K562 (cell line): ENCODE data around the gene GPATCH2. TPM values are rescaled to one million over a fixed set of nuclear protein-coding genes. Genes with fewer than 3 reads are reported as not detected.

Experiments used
- ATAC-seq: fragments of 200-7000 bp; cut with Tn5 transposase; 3 replicates; pipeline ENCODE4 v1.9.1; 2020; ENCODE audit warnings: moderate library complexity
- BruUV-seq: library from RNA; stranded (reverse); fragments of 400-500 nt; replicated peaks from 2 replicates; lab custom pipeline; 2021; lab: Mats Ljungman, UMichigan
- CTCF ChIA-PET: fragments of 300-600 bp; formaldehyde crosslinking; extraction: SDS; loops from one replicate; lab custom pipeline; 2021; ENCODE audit warnings: low intra/inter-chr PET ratio; lab: Yijun Ruan, JAX
- POLR2A ChIA-PET: fragments of 300-600, 350-650 bp; sonication (Branson Sonifier 250); formaldehyde crosslinking; extraction: SDS; loops from one replicate; lab custom pipeline; 2021; ENCODE audit warnings: antibody characterized with exemption, inconsistent platforms; lab: Yijun Ruan, JAX
- DNase-seq, 4 experiments: peaks; one replicate each; pipeline versions ENCODE4 v3.0.0 to v3.0.0-alpha.2; 2011 to 2018; ENCODE audit warnings: low spot score in 3 of 4, mixed read lengths in 3 of 4; ENCODE audit errors: extremely low read depth in 1 of 4
- FAIRE-seq: peaks from 2 replicates; lab custom pipeline; 2011; peaks lifted over from hg19 to GRCh38; lab: Jason Lieb, UNC
- H2AFZ ChIP-seq: 2 replicates; pipeline ENCODE4 v1.6.0; 2011; ENCODE audit warnings: low read depth, low read length, control low read depth, inconsistent platforms
- H3K27ac ChIP-seq: fragments of 200-600 bp; 3 replicates; pipeline ENCODE4 v1.8.0; 2011; ENCODE audit warnings: low read depth, mild to moderate bottlenecking, control low read depth, inconsistent platforms, low read length, moderate library complexity, mixed read lengths; ENCODE audit errors: extremely low read depth
- H3K27me3 ChIP-seq, 2 experiments: fragments of 300-600 bp in 1 of 2; 2 replicates in 1 of 2; 3 replicates in 1 of 2; pipeline versions ENCODE4 v1.6.0 to v1.8.0; 2011; ENCODE audit warnings: inconsistent platforms in 2 of 2, low read length in 2 of 2, mild to moderate bottlenecking in 1 of 2, mixed read lengths in 1 of 2, moderate library complexity in 1 of 2; ENCODE audit not compliant: control insufficient read depth in 2 of 2, insufficient read depth in 2 of 2
- H3K36me3 ChIP-seq: fragments of 300-600 bp; 3 replicates; pipeline ENCODE4 v1.8.0; 2011; ENCODE audit warnings: mild to moderate bottlenecking, low read length, inconsistent platforms; ENCODE audit not compliant: control insufficient read depth, insufficient read depth
- H3K4me1 ChIP-seq, 2 experiments: fragments of 200-600 bp in 1 of 2; replicated peaks in 1 of 2; 2 replicates in 1 of 2; 3 replicates in 1 of 2; pipeline versions ENCODE4 v1.5.1 to v1.8.0; 2011; ENCODE audit warnings: inconsistent platforms in 2 of 2, low read length in 2 of 2, mild to moderate bottlenecking in 1 of 2, mixed read lengths in 1 of 2, moderate library complexity in 1 of 2; ENCODE audit not compliant: control insufficient read depth in 2 of 2, insufficient read depth in 2 of 2
- H3K4me2 ChIP-seq: 2 replicates; pipeline ENCODE4 v1.6.1; 2011; ENCODE audit warnings: low read length, control low read depth, inconsistent platforms, mixed read lengths; ENCODE audit not compliant: insufficient read depth
- H3K4me3 ChIP-seq: fragments of 200-600 bp; sonication (generic), shearing (Covaris generic); 2 replicates; pipeline ENCODE4 v1.5.1; 2016; ENCODE audit warnings: control low read depth, inconsistent platforms
- H3K79me2 ChIP-seq: fragments of 200-600 bp; 3 replicates; pipeline ENCODE4 v1.8.0; 2011; ENCODE audit warnings: low read length, inconsistent platforms; ENCODE audit not compliant: control insufficient read depth, insufficient read depth
- H3K9ac ChIP-seq, 2 experiments: 2 replicates each; pipeline versions ENCODE4 v1.6.0 to v1.6.1; 2011; ENCODE audit warnings: low read depth in 2 of 2, low read length in 2 of 2, control low read depth in 1 of 2, inconsistent platforms in 1 of 2, mild to moderate bottlenecking in 1 of 2, mixed read lengths in 1 of 2; ENCODE audit not compliant: insufficient read depth in 1 of 2
- H3K9me1 ChIP-seq: one replicate; pipeline ENCODE4 v1.6.0; 2011; ENCODE audit warnings: inconsistent platforms, mild to moderate bottlenecking, low read length, moderate library complexity; ENCODE audit not compliant: control insufficient read depth, insufficient read depth
- H3K9me3 ChIP-seq: replicated peaks from 2 replicates; pipeline ENCODE4 v1.5.1; 2011; ENCODE audit warnings: low read depth, low read length, inconsistent platforms; ENCODE audit not compliant: control insufficient read depth, insufficient read depth
- H4K20me1 ChIP-seq: replicated peaks from 2 replicates; pipeline ENCODE4 v1.6.1; 2011; ENCODE audit warnings: low read length, inconsistent platforms, mixed read lengths; ENCODE audit not compliant: control insufficient read depth, insufficient read depth
- CTBP1 ChIP-seq: fragments of 450-650 bp; IDR thresholded peaks from 2 replicates; pipeline ENCODE4 v1.6.1; 2016; ENCODE audit warnings: borderline replicate concordance
- ELF4 ChIP-seq: fragments of 450-650 bp; formaldehyde crosslinking; IDR thresholded peaks from 2 replicates; pipeline ENCODE4 v1.4.0; 2022; ENCODE audit warnings: missing genetic modification characterization
- GTF2F1 ChIP-seq: IDR thresholded peaks from 2 replicates; pipeline ENCODE4 v1.6.1; 2011; ENCODE audit warnings: low read depth, low read length, improper control_type of control experiment
- HDAC2 ChIP-seq: fragments of 450-650 bp; IDR thresholded peaks from 2 replicates; pipeline ENCODE4 v1.6.1; 2016; ENCODE audit warnings: mild to moderate bottlenecking
- NFXL1 ChIP-seq: fragments of 450-650 bp; formaldehyde crosslinking; IDR thresholded peaks from 2 replicates; pipeline ENCODE4 v1.4.0; 2021; ENCODE audit warnings: mild to moderate bottlenecking
- ZNF124 ChIP-seq: sonication (generic); formaldehyde crosslinking; IDR thresholded peaks from 2 replicates; pipeline ENCODE4 v1.8.1; 2022; ENCODE audit warnings: missing genetic modification reagents
- WGBS: fragments of 100-300 bp; shearing (Covaris generic); methylation state at CpG from one replicate; pipeline ENCODE4 v1.1.6; 2016; ENCODE audit warnings: low coverage, mixed read lengths; ENCODE audit not compliant: insufficient coverage; ENCODE audit errors: missing lambda C conversion rate; 5-methylcytosine and 5-hydroxymethylcytosine counted together
- in situ Hi-C: fragments of 300-500 bp; cut with MboI; formaldehyde crosslinking; loops from 4 replicates; pipeline ENCODE4 v1.15.0; 2018; ENCODE audit warnings: inconsistent platforms, mixed read lengths
- intact Hi-C: fragments of 100-400 bp; cut with micrococcal nuclease; formaldehyde crosslinking; loops from 2 replicates; pipeline ENCODE4 v1.14.2; 2022
- polyA plus RNA-seq, 8 experiments: library from polyadenylated mRNA; depleted of rRNA in 4 of 8; stranded (reverse) in 5 of 8; unstranded in 3 of 8; fragments of >200 nt; fragmentation: Nextera tagmentation in 2 of 8; fragmentation: Illumina TruSeq in 1 of 8; extraction: Ambion mirVana in 2 of 8; extraction: Trizol in 1 of 8; gene quantifications; 2 replicates each; pipeline versions ENCODE4 v1.2.1 to v1.2.3, GENCODE V29; 2011 to 2014; ENCODE audit warnings: inconsistent platforms in 1 of 8, missing spikeins in 1 of 8
- total RNA-seq, 7 experiments: library from RNA; depleted of rRNA in 6 of 7; stranded (reverse); fragments of >200 nt in 6 of 7; fragmentation: Illumina TruSeq in 2 of 7; extraction: Trizol in 2 of 7; gene quantifications; 2 replicates each; pipeline versions ENCODE4 v1.2.1 to v1.2.3, GENCODE V29; 2011 to 2021; ENCODE audit warnings: low replicate concordance in 1 of 7
- TF ChIP-seq, protein P1 (sequence below): fragments of 450-650 bp; conservative IDR thresholded peaks from 2 replicates; pipeline ENCODE4 v1.6.1; 2016; ENCODE audit warnings: missing genetic modification characterization, low read depth, mild to moderate bottlenecking, control low read depth, missing compliant biosample characterization
- TF ChIP-seq, protein P2 (sequence below): fragments of 450-650 bp; formaldehyde crosslinking; IDR thresholded peaks from 2 replicates; pipeline ENCODE4 v1.4.0; 2022; ENCODE audit warnings: mild to moderate bottlenecking, moderate library complexity
- TF ChIP-seq, protein P3 (sequence below): fragments of 450-650 bp; formaldehyde crosslinking; IDR thresholded peaks from 2 replicates; pipeline ENCODE4 v1.4.0; 2020; ENCODE audit warnings: mild to moderate bottlenecking
- TF ChIP-seq, protein P4 (sequence below): sonication (generic); formaldehyde crosslinking; IDR thresholded peaks from 2 replicates; pipeline ENCODE4 v1.8.0; 2022; ENCODE audit warnings: mild to moderate bottlenecking, low read depth, missing genetic modification reagents

GPATCH2 gene
- total and polyA plus RNA-seq, 9 of the 15 experiments (the other 6 are each of a cell fraction or from before 2014, with no cell fraction given): 0.38 to 2.0 (median 0.55) TPM

DNA sequence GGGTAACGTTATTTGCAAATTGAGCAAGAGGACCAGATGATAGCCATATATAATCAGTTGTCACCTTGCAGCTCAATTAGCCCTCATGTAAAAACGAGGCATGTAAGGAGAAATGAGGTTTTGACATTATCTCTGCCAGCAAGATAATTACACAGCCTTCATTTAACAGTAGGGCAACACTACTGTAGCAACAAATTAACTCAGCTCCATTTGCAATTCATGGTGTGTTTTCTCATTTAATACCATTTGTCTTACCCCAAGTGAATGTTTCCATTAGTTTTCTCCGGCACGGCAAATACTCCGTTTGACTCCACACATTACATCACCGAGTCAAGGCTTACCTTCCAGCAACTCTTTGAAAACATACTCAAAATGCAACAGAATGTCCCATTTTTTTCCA is 66.7 kb downstream of the GPATCH2 start:
- CTCF ChIA-PET: no interaction called here
- no peaks in the 10 kb centered on the region for H3K27me3 ChIP-seq
- no peak overlapping the region for H3K4me2 ChIP-seq
- FAIRE-seq (no peak), DNase-seq (no peak), ATAC-seq (no peak)
- no peaks in the 10 kb centered on the region for H3K9me1 ChIP-seq
- no TSS peak for BruUV-seq
- TF ChIP-seq, protein P1, sequence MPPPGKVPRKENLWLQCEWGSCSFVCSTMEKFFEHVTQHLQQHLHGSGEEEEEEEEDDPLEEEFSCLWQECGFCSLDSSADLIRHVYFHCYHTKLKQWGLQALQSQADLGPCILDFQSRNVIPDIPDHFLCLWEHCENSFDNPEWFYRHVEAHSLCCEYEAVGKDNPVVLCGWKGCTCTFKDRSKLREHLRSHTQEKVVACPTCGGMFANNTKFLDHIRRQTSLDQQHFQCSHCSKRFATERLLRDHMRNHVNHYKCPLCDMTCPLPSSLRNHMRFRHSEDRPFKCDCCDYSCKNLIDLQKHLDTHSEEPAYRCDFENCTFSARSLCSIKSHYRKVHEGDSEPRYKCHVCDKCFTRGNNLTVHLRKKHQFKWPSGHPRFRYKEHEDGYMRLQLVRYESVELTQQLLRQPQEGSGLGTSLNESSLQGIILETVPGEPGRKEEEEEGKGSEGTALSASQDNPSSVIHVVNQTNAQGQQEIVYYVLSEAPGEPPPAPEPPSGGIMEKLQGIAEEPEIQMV (tag): no peak
- TF ChIP-seq CTBP1: no peak
- no peak for TF ChIP-seq NFXL1
- TF ChIP-seq, protein P2, sequence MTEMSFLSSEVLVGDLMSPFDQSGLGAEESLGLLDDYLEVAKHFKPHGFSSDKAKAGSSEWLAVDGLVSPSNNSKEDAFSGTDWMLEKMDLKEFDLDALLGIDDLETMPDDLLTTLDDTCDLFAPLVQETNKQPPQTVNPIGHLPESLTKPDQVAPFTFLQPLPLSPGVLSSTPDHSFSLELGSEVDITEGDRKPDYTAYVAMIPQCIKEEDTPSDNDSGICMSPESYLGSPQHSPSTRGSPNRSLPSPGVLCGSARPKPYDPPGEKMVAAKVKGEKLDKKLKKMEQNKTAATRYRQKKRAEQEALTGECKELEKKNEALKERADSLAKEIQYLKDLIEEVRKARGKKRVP (CRISPR knock-in tag): no peak
- no peak for TF ChIP-seq ELF4 (CRISPR knock-in tag)
- TF ChIP-seq, protein P3, sequence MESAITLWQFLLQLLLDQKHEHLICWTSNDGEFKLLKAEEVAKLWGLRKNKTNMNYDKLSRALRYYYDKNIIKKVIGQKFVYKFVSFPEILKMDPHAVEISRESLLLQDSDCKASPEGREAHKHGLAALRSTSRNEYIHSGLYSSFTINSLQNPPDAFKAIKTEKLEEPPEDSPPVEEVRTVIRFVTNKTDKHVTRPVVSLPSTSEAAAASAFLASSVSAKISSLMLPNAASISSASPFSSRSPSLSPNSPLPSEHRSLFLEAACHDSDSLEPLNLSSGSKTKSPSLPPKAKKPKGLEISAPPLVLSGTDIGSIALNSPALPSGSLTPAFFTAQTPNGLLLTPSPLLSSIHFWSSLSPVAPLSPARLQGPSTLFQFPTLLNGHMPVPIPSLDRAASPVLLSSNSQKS (CRISPR knock-in tag): no peak
- TF ChIP-seq, protein P4, sequence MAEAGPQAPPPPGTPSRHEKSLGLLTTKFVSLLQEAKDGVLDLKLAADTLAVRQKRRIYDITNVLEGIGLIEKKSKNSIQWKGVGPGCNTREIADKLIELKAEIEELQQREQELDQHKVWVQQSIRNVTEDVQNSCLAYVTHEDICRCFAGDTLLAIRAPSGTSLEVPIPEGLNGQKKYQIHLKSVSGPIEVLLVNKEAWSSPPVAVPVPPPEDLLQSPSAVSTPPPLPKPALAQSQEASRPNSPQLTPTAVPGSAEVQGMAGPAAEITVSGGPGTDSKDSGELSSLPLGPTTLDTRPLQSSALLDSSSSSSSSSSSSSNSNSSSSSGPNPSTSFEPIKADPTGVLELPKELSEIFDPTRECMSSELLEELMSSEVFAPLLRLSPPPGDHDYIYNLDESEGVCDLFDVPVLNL (CRISPR knock-in tag): no peak
- no peak for TF ChIP-seq HDAC2
- no peak for TF ChIP-seq GTF2F1
- TF ChIP-seq ZNF124 (CRISPR knock-in tag): no peak
- POLR2A ChIA-PET: no interaction called here
- in situ Hi-C loops: no loop called here
- H3K27ac ChIP-seq: no peak overlapping the region
- no peak overlapping the region for H3K9ac ChIP-seq
- H3K36me3 ChIP-seq: no peaks in the 10 kb centered on the region
- H3K9me3 ChIP-seq: no peaks in the 10 kb centered on the region
- no peak overlapping the region for H3K4me3 ChIP-seq
- intact Hi-C loops: no loop called here
- WGBS: 15% methylated on average over 6 of the region's 6 CpGs
- H3K79me2 ChIP-seq: no peaks in the 10 kb centered on the region
- H3K4me1 ChIP-seq: no peaks in the 10 kb centered on the region
- H4K20me1 ChIP-seq: no peaks in the 10 kb centered on the region
- no peak overlapping the region for H2AFZ ChIP-seq
